Measurements from ENCODE around the gene HNRNPA1.

The HNRNPA1 gene

DNA sequence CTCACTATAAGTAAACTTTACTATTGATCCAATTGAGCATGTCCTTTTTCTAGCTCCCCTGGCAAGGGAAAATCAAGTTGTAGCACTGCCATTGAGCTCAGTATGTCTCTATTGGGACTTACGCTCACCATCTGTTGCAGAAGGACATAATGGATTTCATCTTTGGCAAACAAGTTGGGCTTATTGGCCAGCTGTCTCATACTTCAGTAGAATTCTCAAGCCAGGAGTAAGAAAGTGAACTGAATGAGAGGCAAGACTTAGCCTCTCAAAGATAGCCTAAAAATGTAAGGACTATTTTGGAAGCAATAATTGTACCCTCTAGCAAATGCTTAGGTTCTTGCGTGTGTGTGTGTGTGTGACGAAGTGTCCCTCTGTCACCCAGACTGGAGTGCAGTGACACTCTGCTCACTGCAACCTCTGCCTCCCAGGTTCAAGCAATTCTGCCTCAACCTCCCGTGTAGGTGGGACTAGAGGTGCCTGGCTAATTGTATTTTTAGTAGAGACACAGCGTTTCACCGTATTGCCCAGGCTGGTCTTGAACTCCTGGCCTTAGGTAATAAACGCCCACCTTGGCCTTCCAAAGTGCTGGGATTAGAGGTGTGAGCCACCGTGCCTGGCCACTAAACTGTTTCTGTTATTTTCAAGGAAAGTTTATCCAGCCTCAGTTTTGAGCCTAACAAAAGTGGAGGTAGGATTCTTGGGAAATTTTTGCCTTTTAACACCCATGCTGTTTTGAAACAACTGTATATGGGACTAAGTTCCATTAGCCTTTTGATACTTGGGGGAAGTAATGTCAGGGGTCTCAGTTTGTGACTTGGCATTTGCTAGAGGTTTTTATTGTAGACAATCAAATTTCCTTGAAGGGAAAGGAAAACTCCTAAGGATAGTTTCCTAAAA is 7.0 kb downstream of the HNRNPA1 start:
- DNase-seq (ENCODE audit: low read depth in 1 of 2, low spot score in 1 of 2), result peak in 1 of 2 experiments; percentile 13
- no peaks in the 10 kb centered on the region for H3K27me3 ChIP-seq (ENCODE audit: insufficient read depth, poor library complexity, severe bottlenecking)

GRCh38 chr12:54292083-54292930 is 11.8 kb downstream of the HNRNPA1 start:
- Histone ChIP-seq H3K4me3 (replicated peaks; ENCODE audit: insufficient read depth, low read length) (no peak overlapping the region), H3K27me3 (ENCODE audit: insufficient read depth, poor library complexity, severe bottlenecking) (no peaks in the 10 kb centered on the region), H3K27ac (replicated peaks) (no peak overlapping the region; the same call in 1 of the 2 replicates)
- peak in 1 of 2 experiments; percentile 17 for DNase-seq (ENCODE audit: low read depth in 1 of 2, low spot score in 1 of 2)
- TF ChIP-seq, protein P1, sequence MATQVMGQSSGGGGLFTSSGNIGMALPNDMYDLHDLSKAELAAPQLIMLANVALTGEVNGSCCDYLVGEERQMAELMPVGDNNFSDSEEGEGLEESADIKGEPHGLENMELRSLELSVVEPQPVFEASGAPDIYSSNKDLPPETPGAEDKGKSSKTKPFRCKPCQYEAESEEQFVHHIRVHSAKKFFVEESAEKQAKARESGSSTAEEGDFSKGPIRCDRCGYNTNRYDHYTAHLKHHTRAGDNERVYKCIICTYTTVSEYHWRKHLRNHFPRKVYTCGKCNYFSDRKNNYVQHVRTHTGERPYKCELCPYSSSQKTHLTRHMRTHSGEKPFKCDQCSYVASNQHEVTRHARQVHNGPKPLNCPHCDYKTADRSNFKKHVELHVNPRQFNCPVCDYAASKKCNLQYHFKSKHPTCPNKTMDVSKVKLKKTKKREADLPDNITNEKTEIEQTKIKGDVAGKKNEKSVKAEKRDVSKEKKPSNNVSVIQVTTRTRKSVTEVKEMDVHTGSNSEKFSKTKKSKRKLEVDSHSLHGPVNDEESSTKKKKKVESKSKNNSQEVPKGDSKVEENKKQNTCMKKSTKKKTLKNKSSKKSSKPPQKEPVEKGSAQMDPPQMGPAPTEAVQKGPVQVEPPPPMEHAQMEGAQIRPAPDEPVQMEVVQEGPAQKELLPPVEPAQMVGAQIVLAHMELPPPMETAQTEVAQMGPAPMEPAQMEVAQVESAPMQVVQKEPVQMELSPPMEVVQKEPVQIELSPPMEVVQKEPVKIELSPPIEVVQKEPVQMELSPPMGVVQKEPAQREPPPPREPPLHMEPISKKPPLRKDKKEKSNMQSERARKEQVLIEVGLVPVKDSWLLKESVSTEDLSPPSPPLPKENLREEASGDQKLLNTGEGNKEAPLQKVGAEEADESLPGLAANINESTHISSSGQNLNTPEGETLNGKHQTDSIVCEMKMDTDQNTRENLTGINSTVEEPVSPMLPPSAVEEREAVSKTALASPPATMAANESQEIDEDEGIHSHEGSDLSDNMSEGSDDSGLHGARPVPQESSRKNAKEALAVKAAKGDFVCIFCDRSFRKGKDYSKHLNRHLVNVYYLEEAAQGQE (IDR thresholded peaks at IDR 0.05; ENCODE audit: insufficient replicate concordance, low read depth), result no peak
- TF ChIP-seq SPI1 (IDR thresholded peaks at IDR 0.05; ENCODE audit: borderline replicate concordance, low read depth), result no peak
- no peak for TF ChIP-seq CTCF (IDR thresholded peaks at IDR 0.05; ENCODE audit: insufficient read depth, low read length)
- peak; percentile 48; the same call in 1 of the 2 replicates for TF ChIP-seq POLR2AphosphoS5 (IDR thresholded peaks at IDR 0.05; ENCODE audit: low read depth)

More for the DNA sequence above, 7.0 kb downstream of the HNRNPA1 start:
- no peak for TF ChIP-seq SPI1 (IDR thresholded peaks at IDR 0.05; ENCODE audit: borderline replicate concordance, low read depth)
- peak; percentile 99 for TF ChIP-seq POLR2AphosphoS5 (IDR thresholded peaks at IDR 0.05; ENCODE audit: low read depth)
- Histone ChIP-seq H3K4me3 (replicated peaks; ENCODE audit: insufficient read depth, low read length) (no peak overlapping the region), H3K27ac (replicated peaks) (no peak overlapping the region; the same call in none of the 2 replicates)

- no peak for DNase-seq (ENCODE audit: low read depth in 1 of 2, low spot score in 1 of 2)
- no peak for TF ChIP-seq POLR2AphosphoS5 (IDR thresholded peaks at IDR 0.05; ENCODE audit: low read depth)
- TF ChIP-seq, protein P1 (IDR thresholded peaks at IDR 0.05; ENCODE audit: insufficient replicate concordance, low read depth), result no peak
- no peak for TF ChIP-seq SPI1 (IDR thresholded peaks at IDR 0.05; ENCODE audit: borderline replicate concordance, low read depth)
- TF ChIP-seq GABPA (IDR thresholded peaks at IDR 0.05; ENCODE audit: low read depth), result no peak
- TF ChIP-seq CTCF (IDR thresholded peaks at IDR 0.05; ENCODE audit: insufficient read depth, low read length), result no peak
- H3K27ac ChIP-seq (replicated peaks), result no peak overlapping the region; the same call in 1 of the 2 replicates
- no peak overlapping the region for H3K4me3 ChIP-seq (replicated peaks; ENCODE audit: insufficient read depth, low read length)
- H3K27me3 ChIP-seq (ENCODE audit: insufficient read depth, poor library complexity, severe bottlenecking), result no peaks in the 10 kb centered on the region
Measured at GRCh38 chr12:54292931-54293241, 12.4 kb downstream of the HNRNPA1 start.

All from HL-60 (cell line).